Caco-2 (cell line): Measurements from ENCODE around the gene CEP164. TPM values are rescaled to one million over a fixed set of nuclear protein-coding genes. Genes with fewer than 3 reads are reported as not detected.

ENCODE experiments used
- BruUV-seq: library from RNA; stranded (reverse); fragments of 400-500 nt; replicated peaks from 2 replicates; lab custom pipeline; 2021; lab: Mats Ljungman, UMichigan
- CTCF ChIA-PET: fragments of 300-600 bp; sonication (Branson Sonifier 250); formaldehyde crosslinking; loops from one replicate; lab custom pipeline; 2022; ENCODE audit warnings: antibody characterized with exemption; lab: Charles Lee
- POLR2A ChIA-PET: fragments of 300-600 bp; sonication (Branson Sonifier 250); formaldehyde crosslinking; loops from one replicate; lab custom pipeline; 2022; ENCODE audit warnings: antibody characterized with exemption; lab: Charles Lee
- DNase-seq, 2 experiments: peaks; one replicate each; pipeline versions ENCODE4 v3.0.0 to v3.0.0-alpha.2; 2020 to 2022
- H3K27me3 ChIP-seq: replicated peaks from 2 replicates; pipeline ENCODE4 v1.6.0; 2011; ENCODE audit warnings: low read length; ENCODE audit not compliant: control insufficient read depth, insufficient read depth
- H3K36me3 ChIP-seq: 2 replicates; pipeline ENCODE4 v1.5.1; 2011; ENCODE audit warnings: low read length; ENCODE audit not compliant: control insufficient read depth, insufficient read depth
- H3K4me1 ChIP-seq: fragments of 250-450 bp; sonication (Bioruptor Pico); 2 replicates; pipeline ENCODE4 v1.5.1; 2020; ENCODE audit warnings: mild to moderate bottlenecking
- H3K4me3 ChIP-seq: 2 replicates; pipeline ENCODE4 v1.5.1; 2011; ENCODE audit warnings: low read depth, mild to moderate bottlenecking, control low read depth, low read length
- H3K9me3 ChIP-seq: fragments of 250-450 bp; sonication (Bioruptor Pico); 2 replicates; pipeline ENCODE4 v1.5.1; 2020; ENCODE audit warnings: mild to moderate bottlenecking, moderate library complexity
- H3K27ac Mint-ChIP-seq: one replicate; pipeline ENCODE4 v1.8.0; 2022; ENCODE audit warnings: mixed read lengths; ENCODE audit not compliant: unreplicated experiment
- H3K27me3 Mint-ChIP-seq: one replicate; pipeline ENCODE4 v1.8.0; 2022; ENCODE audit warnings: mixed read lengths; ENCODE audit not compliant: insufficient read depth, unreplicated experiment
- H3K36me3 Mint-ChIP-seq: one replicate; pipeline ENCODE4 v1.8.0; 2022; ENCODE audit warnings: mild to moderate bottlenecking, mixed read lengths; ENCODE audit not compliant: insufficient read depth, unreplicated experiment
- H3K4me1 Mint-ChIP-seq: one replicate; pipeline ENCODE4 v1.8.0; 2022; ENCODE audit warnings: low read depth, mixed read lengths; ENCODE audit not compliant: unreplicated experiment
- H3K4me3 Mint-ChIP-seq: one replicate; pipeline ENCODE4 v1.8.0; 2022; ENCODE audit warnings: mild to moderate bottlenecking, moderate library complexity, mixed read lengths; ENCODE audit not compliant: unreplicated experiment
- H3K9me3 Mint-ChIP-seq: one replicate; pipeline ENCODE4 v1.8.0; 2022; ENCODE audit warnings: mixed read lengths; ENCODE audit not compliant: unreplicated experiment
- intact Hi-C: fragments of 100-400 bp; cut with micrococcal nuclease; formaldehyde crosslinking; loops from one replicate; pipeline ENCODE4 v1.10.0; 2022; ENCODE audit not compliant: unreplicated experiment
- total RNA-seq: library from RNA; stranded (reverse); gene quantifications from 2 replicates; pipeline ENCODE4 v1.2.3, GENCODE V29; 2022
- TF ChIP-seq, protein P1 (sequence below), 2 experiments: fragments of 200-600 bp in 1 of 2; IDR thresholded peaks; 1 replicate in 1 of 2; 2 replicates in 1 of 2; pipeline versions ENCODE4 v1.5.1 to v1.8.0; 2011 to 2022; ENCODE audit warnings: antibody characterized with exemption in 1 of 2, control low read depth in 1 of 2, inconsistent platforms in 1 of 2, low read depth in 1 of 2, low read length in 1 of 2, mild to moderate bottlenecking in 1 of 2, moderate library complexity in 1 of 2; ENCODE audit not compliant: insufficient read depth in 1 of 2, severe bottlenecking in 1 of 2, unreplicated experiment in 1 of 2

Gene CEP164
- total RNA-seq, 1 experiment from 2014 or later, result 48.9 TPM

DNA sequence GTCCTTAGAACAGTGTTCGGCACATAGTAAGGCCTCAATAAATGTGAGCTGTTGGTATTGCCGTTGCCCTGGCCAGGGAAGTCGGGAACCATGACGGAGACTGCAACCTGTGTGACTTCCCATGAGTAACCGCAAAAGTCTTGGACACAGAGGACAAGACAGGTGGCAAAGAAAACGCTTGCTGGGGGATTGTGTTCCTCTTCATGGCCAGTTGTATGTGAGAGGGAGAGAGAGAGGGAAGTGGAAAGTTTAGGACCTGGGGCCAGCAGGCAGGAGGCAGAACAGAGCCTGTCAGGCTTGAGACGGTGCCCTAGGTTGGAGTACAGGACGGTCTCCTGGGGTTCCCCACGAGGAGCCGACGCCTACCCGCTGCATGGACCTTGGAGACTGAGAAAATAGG, 90.2 kb downstream of the CEP164 start:
- intact Hi-C loops, result no loop called here
- no peak overlapping the region for H3K4me3 ChIP-seq
- DNase-seq, result peak in 1 of 2 experiments; percentile 34
- no peaks in the 10 kb centered on the region for H3K36me3 ChIP-seq
- peaks cover 16% of the 10 kb centered on the region for H3K4me1 ChIP-seq
- BruUV-seq, result no TSS peak
- no peaks in the 10 kb centered on the region for H3K9me3 Mint-ChIP-seq
- peaks cover 5% of the 10 kb centered on the region for H3K4me1 Mint-ChIP-seq
- TF ChIP-seq, protein P1, sequence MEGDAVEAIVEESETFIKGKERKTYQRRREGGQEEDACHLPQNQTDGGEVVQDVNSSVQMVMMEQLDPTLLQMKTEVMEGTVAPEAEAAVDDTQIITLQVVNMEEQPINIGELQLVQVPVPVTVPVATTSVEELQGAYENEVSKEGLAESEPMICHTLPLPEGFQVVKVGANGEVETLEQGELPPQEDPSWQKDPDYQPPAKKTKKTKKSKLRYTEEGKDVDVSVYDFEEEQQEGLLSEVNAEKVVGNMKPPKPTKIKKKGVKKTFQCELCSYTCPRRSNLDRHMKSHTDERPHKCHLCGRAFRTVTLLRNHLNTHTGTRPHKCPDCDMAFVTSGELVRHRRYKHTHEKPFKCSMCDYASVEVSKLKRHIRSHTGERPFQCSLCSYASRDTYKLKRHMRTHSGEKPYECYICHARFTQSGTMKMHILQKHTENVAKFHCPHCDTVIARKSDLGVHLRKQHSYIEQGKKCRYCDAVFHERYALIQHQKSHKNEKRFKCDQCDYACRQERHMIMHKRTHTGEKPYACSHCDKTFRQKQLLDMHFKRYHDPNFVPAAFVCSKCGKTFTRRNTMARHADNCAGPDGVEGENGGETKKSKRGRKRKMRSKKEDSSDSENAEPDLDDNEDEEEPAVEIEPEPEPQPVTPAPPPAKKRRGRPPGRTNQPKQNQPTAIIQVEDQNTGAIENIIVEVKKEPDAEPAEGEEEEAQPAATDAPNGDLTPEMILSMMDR (IDR thresholded peaks at IDR 0.05; ENCODE audit: insufficient read depth in 1 of 2, low read depth in 1 of 2, low read length in 1 of 2, severe bottlenecking in 1 of 2, unreplicated experiment in 1 of 2), result no peak
- H3K36me3 Mint-ChIP-seq, result no peaks in the 10 kb centered on the region
- H3K27me3 ChIP-seq, result no peaks in the 10 kb centered on the region
- ChIA-PET CTCF (interaction anchor here (1.0 kb wide), 1 partner anchor 8 kb away, joined by 4 read pairs; no protein-coding TSS in a partner anchor), POLR2A (no interaction called here)
- H3K4me3 Mint-ChIP-seq, result no peak overlapping the region
- peak overlapping the region; percentile 15 for H3K27ac Mint-ChIP-seq
- H3K27me3 Mint-ChIP-seq, result no peaks in the 10 kb centered on the region
- no peaks in the 10 kb centered on the region for H3K9me3 ChIP-seq

DNA sequence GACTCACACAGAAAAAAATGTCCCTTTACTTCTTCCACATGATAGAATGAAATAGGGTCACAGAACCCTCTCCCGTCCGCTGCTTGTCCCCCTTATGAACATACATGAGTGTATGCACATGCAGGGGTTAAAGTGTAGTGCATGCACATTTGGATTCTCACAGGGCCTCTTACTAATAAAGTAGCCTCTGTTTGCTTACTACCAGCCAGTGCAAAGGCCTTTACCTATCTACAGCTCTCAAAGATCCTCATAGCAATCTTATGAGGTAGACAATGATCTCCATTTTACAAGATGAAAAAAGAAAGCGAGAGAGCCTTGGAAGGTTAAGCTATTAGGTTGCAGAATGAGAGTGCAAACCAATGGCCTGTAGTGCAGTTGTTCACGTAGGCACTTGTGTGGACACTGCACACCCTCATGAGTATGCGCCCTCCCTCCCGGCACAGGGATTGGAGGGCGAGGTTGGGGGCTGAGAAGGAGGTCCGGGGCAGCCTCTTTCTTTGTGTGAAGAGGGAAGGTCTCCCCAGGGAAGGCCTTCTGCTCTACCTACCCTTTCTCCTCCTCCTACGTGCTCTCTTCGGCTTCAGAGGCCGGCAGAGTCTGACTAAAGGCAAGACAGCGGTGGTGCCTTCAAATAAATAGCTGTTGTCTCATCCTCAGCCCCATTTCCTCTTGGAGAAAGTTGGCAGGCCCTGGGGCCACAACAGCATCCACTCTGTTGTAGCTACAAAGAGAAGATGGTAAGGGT, 91.3 kb downstream of the CEP164 start:
- Mint-ChIP-seq H3K36me3 (no peaks in the 10 kb centered on the region), H3K27ac (peak overlapping the region; percentile 4), H3K9me3 (no peaks in the 10 kb centered on the region), H3K4me3 (no peak overlapping the region), H3K4me1 (peaks cover 5% of the 10 kb centered on the region), H3K27me3 (peaks cover under 1% of the 10 kb centered on the region)
- intact Hi-C loops, result no loop called here
- Histone ChIP-seq H3K4me3 (no peak overlapping the region), H3K4me1 (peaks cover 16% of the 10 kb centered on the region), H3K9me3 (no peaks in the 10 kb centered on the region), H3K36me3 (no peaks in the 10 kb centered on the region), H3K27me3 (no peaks in the 10 kb centered on the region)
- BruUV-seq, result no TSS peak
- DNase-seq, result peak in 1 of 2 experiments; percentile 33
- TF ChIP-seq, protein P1 (IDR thresholded peaks at IDR 0.05; ENCODE audit: insufficient read depth in 1 of 2, low read depth in 1 of 2, low read length in 1 of 2, severe bottlenecking in 1 of 2, unreplicated experiment in 1 of 2), result no peak
- ChIA-PET CTCF (interaction anchor here (1.0 kb wide), 1 partner anchor 7 kb away, joined by 4 read pairs; no protein-coding TSS in a partner anchor), POLR2A (no interaction called here)

DNA sequence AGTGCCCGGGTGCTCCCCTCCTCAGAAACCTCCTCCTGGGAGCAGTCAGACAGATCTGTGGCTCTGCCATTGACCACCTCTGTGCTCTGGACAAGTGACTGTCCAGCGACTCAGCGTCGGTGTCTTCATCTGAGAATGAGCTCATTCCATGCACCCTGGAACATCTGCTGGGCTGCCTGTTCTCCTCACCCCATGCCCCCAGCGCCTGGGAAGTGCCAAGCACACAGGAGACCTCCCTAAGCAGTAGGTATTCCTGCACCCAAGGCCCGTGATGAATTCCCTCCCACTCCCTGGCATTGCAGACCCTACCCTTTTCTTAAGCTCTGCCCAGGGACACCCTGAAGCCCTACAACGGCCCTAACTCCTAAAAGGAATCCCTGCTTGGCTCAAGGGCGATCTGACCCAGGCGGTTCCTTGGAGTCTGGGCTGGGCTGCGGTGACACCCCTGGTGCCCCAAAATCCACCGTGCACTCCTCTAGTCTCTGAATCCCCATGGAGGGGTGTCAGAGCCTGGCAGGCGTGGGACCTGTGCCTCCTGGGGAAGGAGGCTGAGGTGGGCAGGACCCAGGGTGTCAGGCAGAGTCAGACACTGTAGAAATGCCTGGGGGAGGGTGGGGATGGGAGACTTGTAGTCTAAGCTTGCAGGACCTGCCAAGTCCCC, 92.0 kb downstream of the CEP164 start:
- POLR2A ChIA-PET, result no interaction called here
- TF ChIP-seq, protein P1 (IDR thresholded peaks at IDR 0.05; ENCODE audit: insufficient read depth in 1 of 2, low read depth in 1 of 2, low read length in 1 of 2, severe bottlenecking in 1 of 2, unreplicated experiment in 1 of 2), result no peak
- Histone ChIP-seq H3K27me3 (no peaks in the 10 kb centered on the region), H3K9me3 (no peaks in the 10 kb centered on the region), H3K36me3 (no peaks in the 10 kb centered on the region), H3K4me1 (peaks cover 16% of the 10 kb centered on the region), H3K4me3 (no peak overlapping the region)
- Mint-ChIP-seq H3K4me1 (peaks cover 5% of the 10 kb centered on the region), H3K27me3 (peaks cover 2% of the 10 kb centered on the region), H3K27ac (no peak overlapping the region), H3K36me3 (no peaks in the 10 kb centered on the region), H3K4me3 (no peak overlapping the region), H3K9me3 (no peaks in the 10 kb centered on the region)
- CTCF ChIA-PET, result no interaction called here
- no TSS peak for BruUV-seq
- intact Hi-C loops, result no loop called here
- DNase-seq, result peak in 1 of 2 experiments; percentile 32
